ENCODE results near the gene DNM2. TPM values are rescaled to one million over a fixed set of nuclear protein-coding genes. Genes with fewer than 3 reads are reported as not detected.

Gene DNM2
- polyA plus RNA-seq, 2 of the 4 experiments (the other 2 are of a cell fraction) = 32.9 to 58.5 TPM

- Histone ChIP-seq H3K27ac (peak overlapping the region; percentile 78 to 91), H3K4me1 (peaks cover 68% of the 10 kb centered on the region), H3K9me3 (no peaks in the 10 kb centered on the region), H3K4me3 (0 out of 3 replicates have a peak overlapping the region, but pooled peaks have one; percentile 2), H3K4me2 (peak overlapping the region; percentile 68)
- FAIRE-seq (no peak), DNase-seq (ENCODE audit: low read depth in 1 of 2, low spot score in 1 of 2) (peak; percentile 51 to 81), ATAC-seq (peak; percentile 72 to 84)
- CTCF ChIA-PET = no interaction called here
- 2% methylated on average over 6 of the region's 10 CpGs for WGBS (ENCODE audit: missing lambda C conversion rate)
- TF ChIP-seq REST (IDR thresholded peaks at IDR 0.05) (no peak), NFE2L2 (conservative IDR thresholded peaks at IDR 0.05; ENCODE audit: low read length) (no peak), MAFK (IDR thresholded peaks at IDR 0.05; ENCODE audit: partially characterized antibody) (peak; percentile 58), HES2 (IDR thresholded peaks at IDR 0.05) (no peak), EHF (CRISPR knock-in tag; IDR thresholded peaks at IDR 0.05) (no peak), FOSL2 (IDR thresholded peaks at IDR 0.05) (no peak), FOSL2 (CRISPR knock-in tag; IDR thresholded peaks at IDR 0.05) (peak; percentile 62), ZFP36 (IDR thresholded peaks at IDR 0.05; ENCODE audit: borderline replicate concordance, partially characterized antibody) (no peak), POLR2A (IDR thresholded peaks at IDR 0.05; ENCODE audit: low read length) (no peak), USF2 (IDR thresholded peaks at IDR 0.05) (peak; percentile 84), KDM1A (IDR thresholded peaks at IDR 0.05; ENCODE audit: low read depth) (no peak), BHLHE40 (IDR thresholded peaks at IDR 0.05; ENCODE audit: low read depth, low read length) (peak; percentile 23; the same call in 1 of the 2 replicates), CHD4 (IDR thresholded peaks at IDR 0.05; ENCODE audit: borderline replicate concordance) (no peak), EP300 (IDR thresholded peaks at IDR 0.05) (peak in 1 of 2 experiments; percentile 13; a peak in 1 of 5 replicates), NPAS2 (CRISPR knock-in tag; IDR thresholded peaks at IDR 0.05; ENCODE audit: borderline replicate concordance) (no peak), ZC3H11A (IDR thresholded peaks at IDR 0.05) (no peak)
- POLR2A ChIA-PET = no interaction called here
Observed at GRCh38 chr19:10748927-10749434, 31.1 kb downstream of the DNM2 start.

- Histone ChIP-seq H3K4me3 (0 out of 3 replicates have a peak overlapping the region, but pooled peaks have one; percentile 2), H3K4me2 (peak overlapping the region; percentile 68), H3K9me3 (no peaks in the 10 kb centered on the region), H3K27ac (peak overlapping the region; percentile 78 to 91), H3K4me1 (peaks cover 60% of the 10 kb centered on the region)
- TF ChIP-seq ZFP36 (IDR thresholded peaks at IDR 0.05; ENCODE audit: borderline replicate concordance, partially characterized antibody) (peak; percentile 71), HDAC2 (IDR thresholded peaks at IDR 0.05) (0 out of 2 replicates have a peak, but pooled peaks have one; percentile 53), EP300 (IDR thresholded peaks at IDR 0.05) (no peak), BHLHE40 (IDR thresholded peaks at IDR 0.05; ENCODE audit: low read depth, low read length) (no peak), KDM1A (IDR thresholded peaks at IDR 0.05; ENCODE audit: low read depth) (peak; percentile 93)
- no peak for FAIRE-seq
- ChIA-PET CTCF (interaction anchor here (1.1 kb wide), 1 partner anchor 114 kb away, joined by 4 read pairs; no protein-coding TSS in a partner anchor), POLR2A (no interaction called here)
- no peak for DNase-seq (ENCODE audit: low read depth in 1 of 2, low spot score in 1 of 2)
- peak; percentile 20 to 30; a peak in 4 of 6 replicates for ATAC-seq
- 61% methylated on average over 13 of the region's 13 CpGs for WGBS (ENCODE audit: missing lambda C conversion rate)
Observed at GRCh38 chr19:10749435-10750384, 31.8 kb downstream of the DNM2 start.
